Erythroblast (primary cell): ENCODE data around the gene DAPK2.

ENCODE experiments used
- GATA1 ChIP-seq: IDR thresholded peaks from 2 replicates; pipeline ENCODE4 v1.6.1; 2011; ENCODE audit warnings: low read depth, mild to moderate bottlenecking, control low read depth, low read length, moderate library complexity
- POLR2A ChIP-seq: IDR thresholded peaks from 2 replicates; pipeline ENCODE4 v1.6.1; 2011; ENCODE audit warnings: mild to moderate bottlenecking, low read length

DNA sequence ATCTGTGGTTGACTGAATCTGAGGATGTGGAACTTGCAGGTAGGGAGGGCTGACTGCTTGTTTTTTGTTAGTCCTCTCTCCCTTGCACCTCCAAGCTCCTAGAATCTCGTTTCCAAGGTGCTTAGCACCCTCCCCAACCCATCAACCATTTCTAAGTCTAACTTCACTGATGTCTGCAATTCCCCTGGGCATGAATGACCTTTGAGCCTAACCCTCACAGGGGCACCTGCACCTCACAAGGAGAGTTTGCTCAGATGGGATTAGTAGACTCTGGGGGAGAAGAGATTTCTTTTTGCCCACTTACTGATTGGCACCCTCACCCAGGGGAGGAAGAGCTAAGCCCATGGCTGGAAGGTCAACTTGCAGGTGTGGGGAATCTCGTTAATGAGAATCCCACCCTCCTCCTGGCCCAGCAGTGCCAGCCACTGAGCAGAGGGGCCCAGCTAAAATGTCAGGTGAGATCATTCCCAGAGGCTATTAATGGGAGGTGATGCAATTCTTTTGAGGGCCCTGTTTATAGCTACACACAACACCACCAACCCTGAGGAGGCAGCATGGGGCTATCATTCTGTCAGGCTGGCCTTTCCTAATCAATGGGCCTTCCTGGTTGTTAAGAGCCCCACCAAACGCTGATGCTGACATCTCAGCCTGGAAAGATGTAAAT, 130.9 kb downstream of the DAPK2 start:
- TF ChIP-seq POLR2A (no peak), GATA1 (no peak)
